ENCODE data around the gene ENTREP3.
A peak's percentile ranks its signal among the peaks of the same experiment; 100 is the strongest.

ENTREP3 gene

GRCh38 chr1:155284476-155284875 lies 29.2 kb upstream of the ENTREP3 start:
- no peak for TF ChIP-seq CTCF (IDR thresholded peaks at IDR 0.05; ENCODE audit: unreplicated experiment in 3 of 3)
- peaks cover 8% of the 10 kb centered on the region for H3K36me3 Mint-ChIP-seq (ENCODE audit: low read depth)
- no peaks in the 10 kb centered on the region for H3K4me1 Mint-ChIP-seq
- H3K9me3 Mint-ChIP-seq: no peaks in the 10 kb centered on the region
- no peaks in the 10 kb centered on the region for H3K27me3 Mint-ChIP-seq (ENCODE audit: low read depth)
- H3K4me3 Mint-ChIP-seq: no peak overlapping the region
- H3K27ac Mint-ChIP-seq: no peak overlapping the region

- Mint-ChIP-seq H3K9me3 (no peaks in the 10 kb centered on the region), H3K27ac (no peak overlapping the region), H3K27me3 (ENCODE audit: low read depth) (no peaks in the 10 kb centered on the region), H3K4me1 (peaks cover 9% of the 10 kb centered on the region), H3K4me3 (peak overlapping the region in 1 of 3 experiments; percentile 52), H3K36me3 (ENCODE audit: low read depth) (peaks cover 8% of the 10 kb centered on the region)
- no peak for TF ChIP-seq CTCF (IDR thresholded peaks at IDR 0.05; ENCODE audit: unreplicated experiment in 3 of 3)
These were observed 27.3 kb upstream of the ENTREP3 start for GRCh38 chr1:155282488-155283091.

- H3K36me3 Mint-ChIP-seq (ENCODE audit: low read depth): peaks cover 8% of the 10 kb centered on the region
- no peak for TF ChIP-seq CTCF (IDR thresholded peaks at IDR 0.05; ENCODE audit: unreplicated experiment in 3 of 3)
- H3K27me3 Mint-ChIP-seq (ENCODE audit: low read depth): no peaks in the 10 kb centered on the region
- peaks cover 20% of the 10 kb centered on the region for H3K4me1 Mint-ChIP-seq
- H3K9me3 Mint-ChIP-seq: no peaks in the 10 kb centered on the region
- H3K4me3 Mint-ChIP-seq: peak overlapping the region; percentile 18 to 65 (median 53)
- H3K27ac Mint-ChIP-seq: no peak overlapping the region
These were observed 24.0 kb upstream of the ENTREP3 start for GRCh38 chr1:155279268-155279667.

- no peak for TF ChIP-seq CTCF (IDR thresholded peaks at IDR 0.05; ENCODE audit: unreplicated experiment in 3 of 3)
- Mint-ChIP-seq H3K27ac (peak overlapping the region in 1 of 3 experiments; percentile 48), H3K9me3 (no peaks in the 10 kb centered on the region), H3K27me3 (ENCODE audit: low read depth) (no peaks in the 10 kb centered on the region), H3K4me3 (peak overlapping the region; percentile 82 to 88 (median 84)), H3K4me1 (peaks cover 22% of the 10 kb centered on the region), H3K36me3 (ENCODE audit: low read depth) (peaks cover 8% of the 10 kb centered on the region)
These were observed 23.4 kb upstream of the ENTREP3 start for GRCh38 chr1:155278689-155279160.

GRCh38 chr1:155277902-155278688 lies 22.8 kb upstream of the ENTREP3 start:
- peak overlapping the region in 1 of 3 experiments; percentile 48 for H3K27ac Mint-ChIP-seq
- no peaks in the 10 kb centered on the region for H3K9me3 Mint-ChIP-seq
- H3K36me3 Mint-ChIP-seq (ENCODE audit: low read depth): peaks cover 8% of the 10 kb centered on the region
- peaks cover 24% of the 10 kb centered on the region for H3K4me1 Mint-ChIP-seq
- peak overlapping the region; percentile 82 to 88 (median 84) for H3K4me3 Mint-ChIP-seq
- TF ChIP-seq CTCF (IDR thresholded peaks at IDR 0.05; ENCODE audit: unreplicated experiment in 3 of 3): peak in 2 of 3 experiments; percentile 37 to 38
- H3K27me3 Mint-ChIP-seq (ENCODE audit: low read depth): no peaks in the 10 kb centered on the region

Data from nephron (organoid).